Uterus (tissue), 2 donors: ENCODE results near the gene ADAP1.

ENCODE experiments used
- CTCF ChIP-seq, 4 experiments: fragments of 200-600 bp in 2 of 4; fragments of 450-650 bp in 2 of 4; sonication (generic) in 2 of 4; IDR thresholded peaks; one replicate each; pipeline ENCODE4 v1.5.1; 2016 to 2019; ENCODE audit warnings: antibody characterized with exemption in 4 of 4, mild to moderate bottlenecking in 2 of 4, moderate library complexity in 1 of 4
- POLR2A ChIP-seq, 2 donors: fragments of 450-650 bp; IDR thresholded peaks; one replicate each; pipeline ENCODE4 v1.6.1; 2016; ENCODE audit warnings: antibody characterized with exemption in 2 of 2, mild to moderate bottlenecking in 1 of 2, moderate library complexity in 1 of 2

GRCh38 chr7:983616-984071 lies 29.2 kb upstream of the ADAP1 start:
- TF ChIP-seq POLR2A (IDR thresholded peaks at IDR 0.05) = no peak
- no peak for TF ChIP-seq CTCF (IDR thresholded peaks at IDR 0.05)
